A549 (cell line): ENCODE results near the gene ATP9A. TPM values are rescaled to one million over a fixed set of nuclear protein-coding genes. Genes with fewer than 3 reads are reported as not detected.
A peak's percentile ranks its signal among the peaks of the same experiment; 100 is the strongest.

ENCODE experiments used
- ATAC-seq, 2 experiments: fragments of 200-7000 bp in 1 of 2; fragments of >200 bp in 1 of 2; cut with Nextera tagmentation in 1 of 2; cut with Tn5 transposase in 1 of 2; 3 replicates each; pipeline versions ENCODE4 v1.8.0 to v1.9.1; 2018 to 2020; ENCODE audit warnings: mild to moderate bottlenecking in 1 of 2, moderate library complexity in 1 of 2
- CTCF ChIA-PET: fragments of 300-600 bp; sonication (Branson Sonifier 250); formaldehyde crosslinking; extraction: SDS; loops from one replicate; lab custom pipeline; 2021; ENCODE audit warnings: antibody characterized with exemption, inconsistent platforms; lab: Yijun Ruan, JAX
- POLR2A ChIA-PET: fragments of 350-600 bp; formaldehyde crosslinking; extraction: SDS; loops from one replicate; lab custom pipeline; 2021; ENCODE audit warnings: antibody characterized with exemption, inconsistent platforms; lab: Yijun Ruan, JAX
- DNase-seq, 2 experiments: peaks; one replicate each; pipeline versions ENCODE4 v3.0.0 to v3.0.0-alpha.2; 2011 to 2016; ENCODE audit warnings: low read depth in 1 of 2, low spot score in 1 of 2
- FAIRE-seq: peaks from 2 replicates; lab custom pipeline; 2011; peaks lifted over from hg19 to GRCh38; lab: Jason Lieb, UNC
- H3K27ac ChIP-seq, 2 experiments: fragments of >200 bp; sonication (Bioruptor Twin); formaldehyde crosslinking; 3 replicates each; pipeline ENCODE4 v1.5.1; 2016 to 2017
- H3K4me1 ChIP-seq: fragments of >200 bp; sonication (Bioruptor Twin); formaldehyde crosslinking; 3 replicates; pipeline ENCODE4 v1.6.1; 2016
- H3K4me2 ChIP-seq: fragments of >200 bp; sonication (Bioruptor Twin); formaldehyde crosslinking; 3 replicates; pipeline ENCODE4 v1.6.1; 2016
- H3K4me3 ChIP-seq: fragments of >200 bp; sonication (Bioruptor Twin); formaldehyde crosslinking; 3 replicates; pipeline ENCODE4 v1.5.1; 2016
- H3K9me3 ChIP-seq: fragments of >200 bp; sonication (Bioruptor Twin); formaldehyde crosslinking; 3 replicates; pipeline ENCODE4 v1.6.1; 2016
- ATOH8 ChIP-seq: fragments of 250-450 bp; sonication (Bioruptor Pico); IDR thresholded peaks from 2 replicates; pipeline ENCODE4 v1.5.0; 2020; ENCODE audit warnings: low read depth, mild to moderate bottlenecking, moderate library complexity
- BHLHE40 ChIP-seq: IDR thresholded peaks from 2 replicates; pipeline ENCODE4 v1.6.1; 2012; ENCODE audit warnings: low read depth, low read length, inconsistent platforms
- CHD4 ChIP-seq: fragments of 200-600 bp; sonication (generic); IDR thresholded peaks from 2 replicates; pipeline ENCODE4 v1.6.1; 2016; ENCODE audit warnings: antibody characterized with exemption, mild to moderate bottlenecking, borderline replicate concordance
- E2F6 ChIP-seq: IDR thresholded peaks from 2 replicates; pipeline ENCODE4 v1.6.1; 2012; ENCODE audit warnings: low read depth, borderline replicate concordance
- EHF ChIP-seq: fragments of 250-450 bp; sonication (Bioruptor Pico); IDR thresholded peaks from 2 replicates; pipeline ENCODE4 v1.5.0; 2020; ENCODE audit warnings: mild to moderate bottlenecking
- EHMT2 ChIP-seq: fragments of 200-600 bp; sonication (generic); IDR thresholded peaks from 2 replicates; pipeline ENCODE4 v1.6.1; 2016; ENCODE audit warnings: antibody characterized with exemption, low read depth, mild to moderate bottlenecking, moderate library complexity
- GATA3 ChIP-seq: IDR thresholded peaks from 2 replicates; pipeline ENCODE4 v1.6.1; 2012; ENCODE audit warnings: borderline replicate concordance
- HDAC2 ChIP-seq: fragments of 200-600 bp; sonication (generic); IDR thresholded peaks from 2 replicates; pipeline ENCODE4 v1.6.1; 2016
- HMGXB4 ChIP-seq: fragments of 250-450 bp; sonication (Bioruptor Pico); IDR thresholded peaks from 2 replicates; pipeline ENCODE4 v1.5.0; 2021; ENCODE audit warnings: mild to moderate bottlenecking, moderate library complexity, borderline replicate concordance
- HOXB5 ChIP-seq: fragments of 250-450 bp; sonication (Bioruptor Pico); IDR thresholded peaks from 2 replicates; pipeline ENCODE4 v1.5.0; 2020; ENCODE audit warnings: mild to moderate bottlenecking, moderate library complexity
- JUN ChIP-seq, 2 experiments: fragments of >200 bp; sonication (Bioruptor Twin); formaldehyde crosslinking; IDR thresholded peaks; 2 replicates in 1 of 2; 3 replicates in 1 of 2; pipeline ENCODE4 v1.6.1; 2016 to 2017
- KDM1A ChIP-seq: fragments of 200-600 bp; sonication (generic); IDR thresholded peaks from 2 replicates; pipeline ENCODE4 v1.6.1; 2016; ENCODE audit warnings: low read depth, mild to moderate bottlenecking
- KDM5A ChIP-seq: fragments of 200-600 bp; sonication (generic); IDR thresholded peaks from 2 replicates; pipeline ENCODE4 v1.6.1; 2016; ENCODE audit warnings: antibody characterized with exemption, mild to moderate bottlenecking
- PHF8 ChIP-seq: fragments of 200-600 bp; sonication (generic); IDR thresholded peaks from 2 replicates; pipeline ENCODE4 v1.6.1; 2016; ENCODE audit warnings: low read depth, mild to moderate bottlenecking, antibody characterized with exemption, moderate library complexity, borderline replicate concordance
- POLR2AphosphoS2 ChIP-seq: conservative IDR thresholded peaks from 2 replicates; pipeline ENCODE4 v1.6.1; 2012; ENCODE audit warnings: low read length, improper control_type of control experiment, inconsistent platforms
- REST ChIP-seq: fragments of 200-600 bp; sonication (generic); IDR thresholded peaks from 2 replicates; pipeline ENCODE4 v1.6.1; 2016; ENCODE audit warnings: antibody characterized with exemption, mild to moderate bottlenecking, moderate library complexity
- SMC3 ChIP-seq: fragments of >200 bp; sonication (Bioruptor Twin); formaldehyde crosslinking; IDR thresholded peaks from 3 replicates; pipeline ENCODE4 v1.6.1; 2018; ENCODE audit warnings: inconsistent platforms
- ZFP36 ChIP-seq: fragments of 450-650 bp; IDR thresholded peaks from 2 replicates; pipeline ENCODE4 v1.6.1; 2014; ENCODE audit warnings: borderline replicate concordance; ENCODE audit not compliant: partially characterized antibody
- WGBS: methylation state at CpG from one replicate; pipeline ENCODE4 v1.1.6; 2017; ENCODE audit errors: missing lambda C conversion rate; 5-methylcytosine and 5-hydroxymethylcytosine counted together
- polyA plus RNA-seq, 4 experiments: library from polyadenylated mRNA; depleted of rRNA in 3 of 4; stranded (reverse); fragments of >200 nt; fragmentation: RNase III in 1 of 4; extraction: RNeasy Plus Mini Kit Qiagen cat#74134 plus additional on column Dnase treatment in 1 of 4; gene quantifications; 2 replicates in 3 of 4; 3 replicates in 1 of 4; pipeline ENCODE4 v1.2.3, GENCODE V29; 2011 to 2017

The ATP9A gene
- polyA plus RNA-seq, 2 of the 4 experiments (the other 2 are of a cell fraction): 9.9 to 23.6 TPM

GRCh38 chr20:51560042-51560441, 208.1 kb downstream of the ATP9A start:
- Histone ChIP-seq H3K9me3 (no peaks in the 10 kb centered on the region), H3K4me1 (peaks cover 34% of the 10 kb centered on the region), H3K4me2 (0 out of 3 replicates have a peak overlapping the region, but pooled peaks have one; percentile 93), H3K27ac (no peak overlapping the region), H3K4me3 (no peak overlapping the region)
- no peak for DNase-seq
- TF ChIP-seq HDAC2: 0 out of 2 replicates have a peak, but pooled peaks have one; percentile 33
- no peak for TF ChIP-seq CHD4
- no peak for TF ChIP-seq JUN (IDR thresholded peaks at IDR 0.05)
- ATAC-seq: no peak
- POLR2A ChIA-PET: no interaction called here
- WGBS: 81% methylated on average over 1 of the region's 1 CpG
- FAIRE-seq: no peak
- CTCF ChIA-PET: interaction anchor here (1.2 kb wide), 1 partner anchor 188 kb away, joined by 4 read pairs; no protein-coding TSS in a partner anchor

- no peak for FAIRE-seq
- ATAC-seq: peak in 1 of 2 experiments; percentile 15; a peak in 2 of 6 replicates
- Histone ChIP-seq H3K9me3 (no peaks in the 10 kb centered on the region), H3K4me3 (no peak overlapping the region), H3K4me1 (peaks cover 10% of the 10 kb centered on the region; the same call in 2 of the 3 replicates), H3K4me2 (no peak overlapping the region)
- POLR2A ChIA-PET: no interaction called here
- DNase-seq: no peak
- CTCF ChIA-PET: interaction anchor here (1.4 to 2.2 kb wide), 5 partner anchors 8 to 567 kb away, joined by 3 to 6 read pairs (median 4); no protein-coding TSS in a partner anchor
- WGBS: 74% methylated on average over 11 of the region's 11 CpGs
- TF ChIP-seq BHLHE40 (no peak), REST (no peak), HMGXB4 (CRISPR knock-in tag) (no peak), E2F6 (no peak), KDM5A (no peak), HDAC2 (no peak), PHF8 (no peak), KDM1A (no peak), POLR2AphosphoS2 (no peak), ATOH8 (CRISPR knock-in tag) (no peak), ZFP36 (no peak), SMC3 (no peak), HOXB5 (CRISPR knock-in tag) (no peak), EHMT2 (no peak), GATA3 (no peak), EHF (CRISPR knock-in tag) (no peak)
- TF ChIP-seq, all 56 proteins: peak for 0
- no peak overlapping the region for H3K27ac ChIP-seq
Measured at GRCh38 chr20:51554538-51555165, 213.5 kb downstream of the ATP9A start.
